ENCODE measurements around the gene AKR1A1.

Gene AKR1A1

GRCh38 chr1:45526135-45526644, 24.4 kb upstream of the AKR1A1 start:
- Histone ChIP-seq H3K27ac (ENCODE audit: low read depth, low read length) (no peak overlapping the region), H3K4me1 (ENCODE audit: control insufficient read depth, insufficient read depth, low read length) (peaks cover 20% of the 10 kb centered on the region)

GRCh38 chr1:45530632-45531135, 19.9 kb upstream of the AKR1A1 start:
- no peaks in the 10 kb centered on the region for H3K36me3 ChIP-seq (ENCODE audit: control insufficient read depth, insufficient read depth, low read length)
- H3K4me3 ChIP-seq (ENCODE audit: low read depth, low read length) = no peak overlapping the region
- no peaks in the 10 kb centered on the region for H3K9me3 ChIP-seq (ENCODE audit: control insufficient read depth, insufficient read depth, low read depth, low read length)
- no peaks in the 10 kb centered on the region for H3K4me1 ChIP-seq (ENCODE audit: control insufficient read depth, insufficient read depth, low read length)
- H3K9ac ChIP-seq (ENCODE audit: low read length) = no peak overlapping the region
- H3K27me3 ChIP-seq (ENCODE audit: control insufficient read depth, insufficient read depth, low read length) = no peaks in the 10 kb centered on the region
- H3K27ac ChIP-seq (ENCODE audit: low read depth, low read length) = no peak overlapping the region

More at GRCh38 chr1:45526135-45526644, 24.4 kb upstream of the AKR1A1 start:
- Histone ChIP-seq H3K9ac (ENCODE audit: low read length) (no peak overlapping the region), H3K27me3 (ENCODE audit: control insufficient read depth, insufficient read depth, low read length) (no peaks in the 10 kb centered on the region), H3K9me3 (ENCODE audit: control insufficient read depth, insufficient read depth, low read depth, low read length) (no peaks in the 10 kb centered on the region), H3K4me3 (ENCODE audit: low read depth, low read length) (no peak overlapping the region), H3K36me3 (ENCODE audit: control insufficient read depth, insufficient read depth, low read length) (no peaks in the 10 kb centered on the region)

- peaks cover 2% of the 10 kb centered on the region; the same call in 1 of the 2 replicates for H3K4me1 ChIP-seq (ENCODE audit: control insufficient read depth, insufficient read depth, low read length)
- no peaks in the 10 kb centered on the region for H3K9me3 ChIP-seq (ENCODE audit: control insufficient read depth, insufficient read depth, low read depth, low read length)
- no peak overlapping the region for H3K27ac ChIP-seq (ENCODE audit: low read depth, low read length)
- H3K4me3 ChIP-seq (ENCODE audit: low read depth, low read length) = no peak overlapping the region
- no peaks in the 10 kb centered on the region for H3K36me3 ChIP-seq (ENCODE audit: control insufficient read depth, insufficient read depth, low read length)
- H3K27me3 ChIP-seq (ENCODE audit: control insufficient read depth, insufficient read depth, low read length) = no peaks in the 10 kb centered on the region
- no peak overlapping the region for H3K9ac ChIP-seq (ENCODE audit: low read length)
Observed at GRCh38 chr1:45531873-45532272, 18.8 kb upstream of the AKR1A1 start.

- H3K36me3 ChIP-seq (ENCODE audit: control insufficient read depth, insufficient read depth, low read length) = no peaks in the 10 kb centered on the region
- no peak overlapping the region for H3K27ac ChIP-seq (ENCODE audit: low read depth, low read length)
- no peaks in the 10 kb centered on the region for H3K9me3 ChIP-seq (ENCODE audit: control insufficient read depth, insufficient read depth, low read depth, low read length)
- H3K9ac ChIP-seq (ENCODE audit: low read length) = no peak overlapping the region
- no peaks in the 10 kb centered on the region for H3K27me3 ChIP-seq (ENCODE audit: control insufficient read depth, insufficient read depth, low read length)
- H3K4me1 ChIP-seq (ENCODE audit: control insufficient read depth, insufficient read depth, low read length) = peaks cover 4% of the 10 kb centered on the region; the same call in 1 of the 2 replicates
- no peak overlapping the region for H3K4me3 ChIP-seq (ENCODE audit: low read depth, low read length)
Observed at GRCh38 chr1:45535988-45536766, 14.4 kb upstream of the AKR1A1 start.

GRCh38 chr1:45536886-45537285, 13.7 kb upstream of the AKR1A1 start:
- Histone ChIP-seq H3K9me3 (ENCODE audit: control insufficient read depth, insufficient read depth, low read depth, low read length) (no peaks in the 10 kb centered on the region), H3K9ac (ENCODE audit: low read length) (no peak overlapping the region), H3K27ac (ENCODE audit: low read depth, low read length) (no peak overlapping the region), H3K36me3 (ENCODE audit: control insufficient read depth, insufficient read depth, low read length) (no peaks in the 10 kb centered on the region), H3K4me3 (ENCODE audit: low read depth, low read length) (no peak overlapping the region), H3K27me3 (ENCODE audit: control insufficient read depth, insufficient read depth, low read length) (no peaks in the 10 kb centered on the region), H3K4me1 (ENCODE audit: control insufficient read depth, insufficient read depth, low read length) (peaks cover 4% of the 10 kb centered on the region; the same call in 1 of the 2 replicates)

- H3K36me3 ChIP-seq (ENCODE audit: control insufficient read depth, insufficient read depth, low read length) = no peaks in the 10 kb centered on the region
- no peaks in the 10 kb centered on the region for H3K9me3 ChIP-seq (ENCODE audit: control insufficient read depth, insufficient read depth, low read depth, low read length)
- no peak overlapping the region for H3K9ac ChIP-seq (ENCODE audit: low read length)
- no peaks in the 10 kb centered on the region for H3K27me3 ChIP-seq (ENCODE audit: control insufficient read depth, insufficient read depth, low read length)
- H3K27ac ChIP-seq (ENCODE audit: low read depth, low read length) = no peak overlapping the region
- no peak overlapping the region for H3K4me3 ChIP-seq (ENCODE audit: low read depth, low read length)
- peaks cover 17% of the 10 kb centered on the region for H3K4me1 ChIP-seq (ENCODE audit: control insufficient read depth, insufficient read depth, low read length)
Observed at GRCh38 chr1:45541193-45541592, 9.4 kb upstream of the AKR1A1 start.

- Histone ChIP-seq H3K4me3 (ENCODE audit: low read depth, low read length) (no peak overlapping the region), H3K4me1 (ENCODE audit: control insufficient read depth, insufficient read depth, low read length) (peaks cover 13% of the 10 kb centered on the region), H3K27ac (ENCODE audit: low read depth, low read length) (no peak overlapping the region), H3K9me3 (ENCODE audit: control insufficient read depth, insufficient read depth, low read depth, low read length) (no peaks in the 10 kb centered on the region), H3K27me3 (ENCODE audit: control insufficient read depth, insufficient read depth, low read length) (no peaks in the 10 kb centered on the region), H3K9ac (ENCODE audit: low read length) (no peak overlapping the region), H3K36me3 (ENCODE audit: control insufficient read depth, insufficient read depth, low read length) (no peaks in the 10 kb centered on the region)
Observed at GRCh38 chr1:45542591-45542990, 8.0 kb upstream of the AKR1A1 start.

- no peaks in the 10 kb centered on the region for H3K36me3 ChIP-seq (ENCODE audit: control insufficient read depth, insufficient read depth, low read length)
- H3K27me3 ChIP-seq (ENCODE audit: control insufficient read depth, insufficient read depth, low read length) = no peaks in the 10 kb centered on the region
- no peak overlapping the region for H3K27ac ChIP-seq (ENCODE audit: low read depth, low read length)
- H3K9ac ChIP-seq (ENCODE audit: low read length) = no peak overlapping the region
- H3K4me3 ChIP-seq (ENCODE audit: low read depth, low read length) = no peak overlapping the region
- no peaks in the 10 kb centered on the region for H3K9me3 ChIP-seq (ENCODE audit: control insufficient read depth, insufficient read depth, low read depth, low read length)
- peaks cover 13% of the 10 kb centered on the region for H3K4me1 ChIP-seq (ENCODE audit: control insufficient read depth, insufficient read depth, low read length)
Observed at GRCh38 chr1:45543581-45544417, 6.8 kb upstream of the AKR1A1 start.

- H3K36me3 ChIP-seq (ENCODE audit: control insufficient read depth, insufficient read depth, low read length) = no peaks in the 10 kb centered on the region
- no peak overlapping the region for H3K4me3 ChIP-seq (ENCODE audit: low read depth, low read length)
- no peaks in the 10 kb centered on the region for H3K27me3 ChIP-seq (ENCODE audit: control insufficient read depth, insufficient read depth, low read length)
- peaks cover 13% of the 10 kb centered on the region for H3K4me1 ChIP-seq (ENCODE audit: control insufficient read depth, insufficient read depth, low read length)
- no peaks in the 10 kb centered on the region for H3K9me3 ChIP-seq (ENCODE audit: control insufficient read depth, insufficient read depth, low read depth, low read length)
- no peak overlapping the region for H3K9ac ChIP-seq (ENCODE audit: low read length)
- H3K27ac ChIP-seq (ENCODE audit: low read depth, low read length) = no peak overlapping the region
Observed at GRCh38 chr1:45544530-45544929, 6.1 kb upstream of the AKR1A1 start.

GRCh38 chr1:45545019-45545493, 5.6 kb upstream of the AKR1A1 start:
- no peak overlapping the region for H3K9ac ChIP-seq (ENCODE audit: low read length)
- no peaks in the 10 kb centered on the region for H3K9me3 ChIP-seq (ENCODE audit: control insufficient read depth, insufficient read depth, low read depth, low read length)
- H3K4me1 ChIP-seq (ENCODE audit: control insufficient read depth, insufficient read depth, low read length) = peaks cover 13% of the 10 kb centered on the region
- no peaks in the 10 kb centered on the region for H3K27me3 ChIP-seq (ENCODE audit: control insufficient read depth, insufficient read depth, low read length)
- no peak overlapping the region for H3K27ac ChIP-seq (ENCODE audit: low read depth, low read length)
- H3K4me3 ChIP-seq (ENCODE audit: low read depth, low read length) = no peak overlapping the region
- no peaks in the 10 kb centered on the region for H3K36me3 ChIP-seq (ENCODE audit: control insufficient read depth, insufficient read depth, low read length)

All from HUES6 (cell line).